ENCODE results near the gene RHOU. TPM values are rescaled to one million over a fixed set of nuclear protein-coding genes. Genes with fewer than 3 reads are reported as not detected.

The RHOU gene
- total and polyA plus RNA-seq, 8 donors = 1.2 to 75.5 (median 28.7) TPM

DNA sequence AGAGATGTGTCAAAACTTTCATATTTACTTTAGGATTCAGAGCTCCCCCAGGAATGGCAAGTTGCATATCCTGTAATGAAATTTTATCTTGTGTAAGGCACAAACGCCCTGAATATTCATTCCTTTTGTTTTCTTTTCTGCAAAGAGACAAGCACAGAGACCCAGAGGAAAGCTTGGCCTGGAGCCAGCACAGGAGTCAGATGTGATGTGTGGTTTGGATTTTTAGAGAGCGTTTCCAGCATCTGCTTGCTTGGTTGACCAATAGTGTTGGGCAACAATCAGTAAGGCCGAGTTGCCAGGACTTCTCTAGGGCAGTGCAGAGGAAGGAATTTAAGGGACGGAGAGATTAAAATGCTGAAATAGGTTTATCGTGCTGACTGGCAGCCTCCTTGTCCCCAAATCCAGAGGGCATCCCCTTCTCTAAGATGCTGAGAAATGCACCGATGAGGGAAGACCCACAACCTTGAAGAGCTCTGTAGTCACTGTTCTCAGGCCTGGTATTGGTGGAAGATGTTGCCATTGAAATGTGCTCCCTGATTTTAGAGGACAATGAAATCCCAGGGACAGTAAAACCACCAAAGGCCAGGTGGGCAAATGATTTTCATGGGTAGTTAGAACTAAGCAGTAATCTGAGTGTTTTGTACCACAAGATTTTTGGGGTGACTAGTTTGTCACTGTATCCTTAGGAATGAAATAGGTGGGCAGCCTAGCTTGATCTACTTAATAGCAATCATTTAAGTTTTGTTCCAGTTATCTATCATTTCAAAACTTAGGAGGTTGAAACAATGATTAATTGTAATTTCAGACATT lies 37.9 kb upstream of the RHOU start:
- TF ChIP-seq POLR2AphosphoS5 (IDR thresholded peaks at IDR 0.05) = no peak
- TF ChIP-seq, protein P1, sequence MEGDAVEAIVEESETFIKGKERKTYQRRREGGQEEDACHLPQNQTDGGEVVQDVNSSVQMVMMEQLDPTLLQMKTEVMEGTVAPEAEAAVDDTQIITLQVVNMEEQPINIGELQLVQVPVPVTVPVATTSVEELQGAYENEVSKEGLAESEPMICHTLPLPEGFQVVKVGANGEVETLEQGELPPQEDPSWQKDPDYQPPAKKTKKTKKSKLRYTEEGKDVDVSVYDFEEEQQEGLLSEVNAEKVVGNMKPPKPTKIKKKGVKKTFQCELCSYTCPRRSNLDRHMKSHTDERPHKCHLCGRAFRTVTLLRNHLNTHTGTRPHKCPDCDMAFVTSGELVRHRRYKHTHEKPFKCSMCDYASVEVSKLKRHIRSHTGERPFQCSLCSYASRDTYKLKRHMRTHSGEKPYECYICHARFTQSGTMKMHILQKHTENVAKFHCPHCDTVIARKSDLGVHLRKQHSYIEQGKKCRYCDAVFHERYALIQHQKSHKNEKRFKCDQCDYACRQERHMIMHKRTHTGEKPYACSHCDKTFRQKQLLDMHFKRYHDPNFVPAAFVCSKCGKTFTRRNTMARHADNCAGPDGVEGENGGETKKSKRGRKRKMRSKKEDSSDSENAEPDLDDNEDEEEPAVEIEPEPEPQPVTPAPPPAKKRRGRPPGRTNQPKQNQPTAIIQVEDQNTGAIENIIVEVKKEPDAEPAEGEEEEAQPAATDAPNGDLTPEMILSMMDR (IDR thresholded peaks at IDR 0.05) = no peak
- TF ChIP-seq EP300 (IDR thresholded peaks at IDR 0.05) = no peak
- TF ChIP-seq POLR2A (IDR thresholded peaks at IDR 0.05) = no peak
- Histone ChIP-seq H3K9me3 (peaks cover 0 to 4% (median 0%) of the 10 kb centered on the region in 4 donors), H3K4me3 (no peak overlapping the region), H3K36me3 (no peaks in the 10 kb centered on the region), H3K4me1 (peaks cover 0 to 12% (median 3%) of the 10 kb centered on the region in 4 donors), H3K27me3 (no peaks in the 10 kb centered on the region), H3K27ac (no peak overlapping the region)
- intact Hi-C loops (cut with DNase I; ENCODE audit: low total_unique reads) = no loop called here
- 19 to 30% (median 24%) methylated on average over 6 of the region's 6 CpGs for WGBS, 5 donors
- DNase-seq = peak; percentile 78 to 81

DNA sequence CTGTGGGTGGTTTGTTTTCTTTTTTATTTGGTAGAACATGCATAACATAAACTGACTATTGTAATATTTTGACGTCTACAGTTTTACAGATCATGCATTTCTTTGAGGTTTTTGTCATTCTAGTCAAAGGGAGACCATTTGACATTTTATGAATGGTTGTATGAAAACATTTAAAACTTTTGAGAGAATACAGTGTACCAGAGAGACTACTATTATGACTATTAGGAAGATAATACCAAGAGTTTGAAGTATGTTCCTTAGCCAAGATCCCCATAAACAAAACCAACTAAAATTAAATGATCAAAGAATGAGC lies 37.3 kb upstream of the RHOU start:
- Histone ChIP-seq H3K4me3 (no peak overlapping the region), H3K27ac (no peak overlapping the region), H3K4me1 (peaks cover 0 to 12% (median 3%) of the 10 kb centered on the region in 4 donors), H3K36me3 (no peaks in the 10 kb centered on the region), H3K9me3 (peaks cover 0 to 8% (median 0%) of the 10 kb centered on the region in 4 donors), H3K27me3 (no peaks in the 10 kb centered on the region)
- TF ChIP-seq, protein P1 (IDR thresholded peaks at IDR 0.05) = no peak
- TF ChIP-seq POLR2A (IDR thresholded peaks at IDR 0.05) (no peak), POLR2AphosphoS5 (IDR thresholded peaks at IDR 0.05) (no peak)
- whole genome bisulfite sequencing, 5 donors = 73 to 88% (median 79%) methylated on average over 1 of the region's 1 CpG
- DNase-seq = no peak
- intact Hi-C loops (cut with DNase I; ENCODE audit: low total_unique reads) = no loop called here

DNA sequence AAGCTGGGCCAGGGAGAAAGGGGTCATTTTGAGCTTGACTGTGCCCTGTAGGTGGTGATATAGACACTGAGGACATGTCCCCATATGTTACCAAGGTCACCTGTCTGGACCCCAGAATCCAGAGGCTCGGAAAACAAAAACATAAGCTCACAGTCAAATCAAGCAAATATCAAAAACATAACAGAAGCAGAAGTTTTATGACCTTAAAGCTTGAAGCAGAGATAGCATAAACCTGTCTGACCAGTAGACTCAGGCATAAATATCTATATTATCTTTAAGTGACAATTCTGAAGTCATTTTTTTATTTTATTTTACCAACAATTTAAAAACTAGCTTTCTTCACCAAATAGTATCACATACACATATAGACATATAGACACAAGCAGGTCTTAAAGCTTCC lies 32.8 kb upstream of the RHOU start:
- H3K27ac ChIP-seq = no peak overlapping the region
- peaks cover 0 to 8% (median 4%) of the 10 kb centered on the region in 4 donors for H3K4me1 ChIP-seq
- no peaks in the 10 kb centered on the region for H3K27me3 ChIP-seq
- DNase-seq = no peak
- H3K36me3 ChIP-seq = no peaks in the 10 kb centered on the region
- intact Hi-C loops (cut with DNase I; ENCODE audit: low total_unique reads) = no loop called here
- 69 to 93% (median 71%) methylated on average over 1 of the region's 1 CpG for WGBS, 5 donors
- TF ChIP-seq POLR2AphosphoS5 (IDR thresholded peaks at IDR 0.05) (no peak), EP300 (IDR thresholded peaks at IDR 0.05) (no peak), POLR2A (IDR thresholded peaks at IDR 0.05) (no peak)
- TF ChIP-seq, protein P1 (IDR thresholded peaks at IDR 0.05) = no peak
- no peak overlapping the region for H3K4me3 ChIP-seq
- H3K9me3 ChIP-seq = peaks cover 0 to 10% (median 0%) of the 10 kb centered on the region in 4 donors

DNA sequence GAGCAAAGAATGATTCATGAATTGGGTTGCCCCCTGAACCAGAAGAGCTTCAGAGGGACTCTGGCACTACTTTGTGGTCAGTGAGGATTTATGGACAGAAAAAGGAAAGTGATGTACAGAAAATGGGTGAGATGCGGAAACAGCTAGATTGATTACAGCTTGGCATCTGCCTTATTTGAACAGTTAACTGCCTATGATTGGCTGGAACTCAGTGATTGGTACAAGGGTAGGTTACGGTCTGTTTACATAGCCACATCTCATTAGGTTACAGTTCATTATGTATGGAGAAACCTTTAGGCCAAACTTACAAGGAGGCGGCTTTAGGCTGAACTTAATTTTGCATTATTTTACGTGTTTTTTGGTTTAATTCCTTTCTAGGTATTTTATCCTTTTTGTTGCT lies 29.0 kb upstream of the RHOU start:
- H3K4me3 ChIP-seq = no peak overlapping the region
- no peak overlapping the region for H3K27ac ChIP-seq
- H3K4me1 ChIP-seq = peaks cover 0 to 5% (median 2%) of the 10 kb centered on the region in 4 donors
- peaks cover 0 to 10% (median 0%) of the 10 kb centered on the region in 4 donors for H3K9me3 ChIP-seq
- intact Hi-C loops (cut with DNase I; ENCODE audit: low total_unique reads) = no loop called here
- 73 to 86% (median 75%) methylated on average over 4 of the region's 4 CpGs for WGBS, 5 donors
- DNase-seq = no peak
- no peaks in the 10 kb centered on the region for H3K36me3 ChIP-seq
- H3K27me3 ChIP-seq = no peaks in the 10 kb centered on the region
- no peak for TF ChIP-seq POLR2AphosphoS5 (IDR thresholded peaks at IDR 0.05)
- TF ChIP-seq, protein P1 (IDR thresholded peaks at IDR 0.05) = no peak
- no peak for TF ChIP-seq POLR2A (IDR thresholded peaks at IDR 0.05)
- no peak for TF ChIP-seq EP300 (IDR thresholded peaks at IDR 0.05)
